Karpas-422 (cell line): ENCODE results near the gene SIL1. TPM values are rescaled to one million over a fixed set of nuclear protein-coding genes. Genes with fewer than 3 reads are reported as not detected.
"Not testable (repeated sequence)": the region's sequence is repeated elsewhere in the genome, so short reads cannot be mapped to it uniquely, and the experiment has no call there.

Experiments used
- DNase-seq: peaks from one replicate; pipeline ENCODE4 v3.0.0-alpha.2; 2015
- H2AFZ ChIP-seq: fragments of 200-600 bp; sonication (generic); 2 replicates; pipeline ENCODE4 v1.6.1; 2014; ENCODE audit warnings: antibody characterized with exemption, low read length, mixed read lengths
- H3K27ac ChIP-seq: fragments of 200-600 bp; sonication (generic); 2 replicates; pipeline ENCODE4 v1.5.1; 2014; ENCODE audit warnings: mild to moderate bottlenecking, low read length, moderate library complexity
- H3K27me3 ChIP-seq: fragments of 200-600 bp; sonication (generic); 2 replicates; pipeline ENCODE4 v1.6.1; 2014; ENCODE audit warnings: low read length, mixed read lengths
- H3K36me3 ChIP-seq: fragments of 200-600 bp; sonication (generic); 2 replicates; pipeline ENCODE4 v1.6.1; 2014; ENCODE audit warnings: low read length, mixed read lengths; ENCODE audit not compliant: insufficient read depth
- H3K4me1 ChIP-seq: fragments of 200-600 bp; sonication (generic); 2 replicates; pipeline ENCODE4 v1.6.1; 2014; ENCODE audit warnings: mild to moderate bottlenecking, low read length, mixed read lengths
- H3K4me2 ChIP-seq: fragments of 200-600 bp; sonication (generic); 2 replicates; pipeline ENCODE4 v1.6.1; 2014; ENCODE audit warnings: low read length, low read depth, mild to moderate bottlenecking; ENCODE audit not compliant: poor library complexity, severe bottlenecking
- H3K4me3 ChIP-seq: fragments of 200-600 bp; sonication (generic); 2 replicates; pipeline ENCODE4 v1.5.1; 2014; ENCODE audit warnings: mild to moderate bottlenecking, antibody characterized with exemption, low read length, mixed read lengths
- H3K79me2 ChIP-seq: fragments of 200-600 bp; sonication (generic); 2 replicates; pipeline ENCODE4 v1.6.1; 2014; ENCODE audit warnings: mild to moderate bottlenecking, low read length, mixed read lengths
- H3K9ac ChIP-seq: fragments of 200-600 bp; sonication (generic); 2 replicates; pipeline ENCODE4 v1.6.0; 2014; ENCODE audit warnings: low read length
- H3K9me2 ChIP-seq: fragments of 200-600 bp; sonication (generic), shearing (Covaris generic); replicated peaks from 2 replicates; pipeline ENCODE4 v1.6.0; 2014; ENCODE audit warnings: mild to moderate bottlenecking, low read length, moderate library complexity; ENCODE audit not compliant: insufficient read depth
- H3K9me3 ChIP-seq: fragments of 300-700, 200-600 bp; sonication (generic); 2 replicates; pipeline ENCODE4 v1.6.1; 2014; ENCODE audit warnings: low read length, mixed read lengths
- H4K20me1 ChIP-seq: fragments of 200-600 bp; sonication (generic); 2 replicates; pipeline ENCODE4 v1.6.1; 2014; ENCODE audit warnings: mild to moderate bottlenecking, antibody characterized with exemption, low read length, low read depth; ENCODE audit not compliant: insufficient read depth
- total RNA-seq: library from RNA; depleted of rRNA; stranded (reverse); fragments of >200 nt; shearing (Covaris generic); gene quantifications from 2 replicates; pipeline ENCODE4 v1.2.3, GENCODE V29; 2014; ENCODE audit warnings: low replicate concordance

Gene SIL1
- total RNA-seq, 1 experiment from 2014 or later: 10.7 TPM

DNA sequence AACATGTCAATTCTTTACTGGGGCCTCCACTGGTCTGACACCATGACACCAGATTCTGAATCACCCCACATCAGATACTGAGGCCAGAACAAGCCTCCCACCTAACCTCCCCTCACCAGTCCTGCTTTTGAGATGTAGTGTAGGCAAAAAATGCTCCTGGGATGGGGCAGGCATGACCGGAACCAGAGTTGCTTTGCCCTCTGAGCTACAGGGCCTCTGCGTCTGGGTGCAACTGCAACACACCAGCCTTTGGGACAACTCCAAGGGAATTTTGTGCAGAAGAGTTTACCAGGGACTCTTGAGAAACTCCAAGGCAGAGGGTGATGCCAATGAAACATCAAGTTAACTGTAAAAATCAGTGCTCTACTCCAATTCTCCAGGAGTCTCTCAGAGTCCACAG, 79.4 kb downstream of the SIL1 start:
- Histone ChIP-seq H3K9me2 (no peaks in the 10 kb centered on the region), H2AFZ (no peak overlapping the region), H3K36me3 (no peaks in the 10 kb centered on the region)

DNA sequence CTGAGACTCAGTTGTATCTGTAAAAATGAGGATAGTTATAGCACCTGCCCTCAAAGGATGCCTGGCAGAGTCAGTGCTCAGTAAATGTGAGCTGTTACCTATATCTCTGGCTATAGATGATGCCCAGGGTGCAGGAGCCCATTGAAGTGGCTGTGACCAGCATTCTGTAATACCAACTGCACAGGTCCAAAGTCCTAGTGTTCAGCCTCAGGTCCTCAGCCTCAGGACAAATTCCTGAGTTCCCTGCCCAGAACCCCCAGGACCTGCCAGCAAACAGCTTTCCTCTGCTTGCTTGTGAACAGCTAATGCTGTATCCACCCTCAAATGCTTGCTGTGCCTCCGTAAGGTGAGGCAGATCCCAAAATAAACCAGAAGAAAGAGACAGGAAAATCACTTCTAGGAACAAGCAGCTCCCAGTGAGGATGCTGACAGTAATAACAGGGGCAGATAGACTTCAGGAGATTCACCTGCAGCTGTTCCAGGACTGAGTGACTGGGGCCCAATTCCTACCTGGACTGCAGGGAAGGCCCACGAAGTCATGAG, 80.8 kb downstream of the SIL1 start:
- Histone ChIP-seq H3K4me1 (no peaks in the 10 kb centered on the region), H3K27me3 (no peaks in the 10 kb centered on the region), H3K79me2 (no peaks in the 10 kb centered on the region), H2AFZ (no peak overlapping the region), H4K20me1 (no peaks in the 10 kb centered on the region), H3K4me3 (no peak overlapping the region), H3K9me3 (no peaks in the 10 kb centered on the region), H3K36me3 (no peaks in the 10 kb centered on the region), H3K9ac (no peak overlapping the region), H3K9me2 (no peaks in the 10 kb centered on the region), H3K27ac (no peak overlapping the region), H3K4me2 (no peak overlapping the region)
- DNase-seq: no peak

More for the DNA sequence above, 79.4 kb downstream of the SIL1 start:
- no peaks in the 10 kb centered on the region for H3K9me3 ChIP-seq
- H4K20me1 ChIP-seq: no peaks in the 10 kb centered on the region
- H3K4me3 ChIP-seq: no peak overlapping the region
- H3K4me2 ChIP-seq: no peak overlapping the region
- no peaks in the 10 kb centered on the region for H3K27me3 ChIP-seq
- no peaks in the 10 kb centered on the region for H3K4me1 ChIP-seq
- no peak overlapping the region for H3K27ac ChIP-seq
- no peak for DNase-seq
- no peaks in the 10 kb centered on the region for H3K79me2 ChIP-seq
- no peak overlapping the region for H3K9ac ChIP-seq

GRCh38 chr5:139116100-139116655, 82.0 kb downstream of the SIL1 start:
- H3K4me2 ChIP-seq: no peak overlapping the region
- H3K9me2 ChIP-seq: no peaks in the 10 kb centered on the region
- no peaks in the 10 kb centered on the region for H3K36me3 ChIP-seq
- H2AFZ ChIP-seq: no peak overlapping the region
- H3K27ac ChIP-seq: no peak overlapping the region
- H3K4me3 ChIP-seq: no peak overlapping the region
- H4K20me1 ChIP-seq: no peaks in the 10 kb centered on the region
- H3K4me1 ChIP-seq: no peaks in the 10 kb centered on the region
- no peaks in the 10 kb centered on the region for H3K27me3 ChIP-seq
- no peaks in the 10 kb centered on the region for H3K79me2 ChIP-seq
- H3K9ac ChIP-seq: no peak overlapping the region
- no peak for DNase-seq
- H3K9me3 ChIP-seq: no peaks in the 10 kb centered on the region

DNA sequence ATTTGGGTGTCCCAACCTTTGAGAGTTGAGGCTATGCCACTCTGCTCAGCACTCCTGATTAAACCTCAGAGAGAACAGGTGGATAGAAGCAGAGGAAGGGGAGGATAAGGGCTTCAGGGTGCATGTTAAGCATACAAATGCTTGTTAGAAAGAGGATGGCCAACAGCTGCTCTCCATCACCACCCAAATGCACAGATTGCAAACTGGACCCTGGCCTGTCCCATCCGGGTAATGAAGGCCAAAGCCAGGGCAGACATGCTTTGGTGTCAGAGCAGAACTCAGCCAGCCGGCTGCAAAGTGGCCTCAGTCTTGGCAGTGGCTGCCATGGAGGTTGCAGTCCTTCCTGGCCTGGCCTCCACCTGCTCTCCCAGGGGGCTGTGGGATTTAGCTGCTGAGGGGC, 84.3 kb downstream of the SIL1 start:
- Histone ChIP-seq H2AFZ (no peak overlapping the region), H3K4me1 (no peaks in the 10 kb centered on the region), H3K27ac (no peak overlapping the region), H3K9me2 (no peaks in the 10 kb centered on the region), H3K36me3 (no peaks in the 10 kb centered on the region), H3K9me3 (no peaks in the 10 kb centered on the region), H3K4me3 (no peak overlapping the region), H4K20me1 (no peaks in the 10 kb centered on the region), H3K4me2 (no peak overlapping the region), H3K79me2 (no peaks in the 10 kb centered on the region), H3K27me3 (no peaks in the 10 kb centered on the region), H3K9ac (no peak overlapping the region)
- DNase-seq: no peak

DNA sequence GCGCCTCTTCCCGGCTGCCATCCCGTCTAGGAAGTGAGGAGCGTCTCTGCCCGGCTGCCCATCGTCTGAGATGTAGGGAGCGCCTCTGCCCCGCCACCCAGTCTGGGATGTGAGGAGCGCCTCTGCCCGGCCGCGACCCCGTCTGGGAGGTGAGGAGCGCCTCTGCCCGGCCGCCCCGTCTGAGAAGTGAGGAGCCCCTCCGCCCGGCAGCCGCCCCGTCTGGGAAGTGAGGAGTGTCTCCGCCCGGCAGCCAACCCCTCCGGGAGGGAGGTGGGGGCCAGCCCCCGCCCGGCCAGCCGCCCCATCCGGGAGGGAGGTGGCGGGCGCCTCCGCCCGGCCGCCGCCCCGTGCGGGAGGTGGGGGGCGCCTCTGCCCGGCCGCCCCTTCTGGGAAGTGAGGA, 85.8 kb downstream of the SIL1 start:
- not testable (repeated sequence) for H3K4me2 ChIP-seq, H4K20me1 ChIP-seq, H3K27me3 ChIP-seq, DNase-seq, H3K9ac ChIP-seq, H3K9me3 ChIP-seq, H3K4me1 ChIP-seq, H3K36me3 ChIP-seq, H3K79me2 ChIP-seq, H2AFZ ChIP-seq, H3K27ac ChIP-seq, H3K4me3 ChIP-seq, H3K9me2 ChIP-seq

DNA sequence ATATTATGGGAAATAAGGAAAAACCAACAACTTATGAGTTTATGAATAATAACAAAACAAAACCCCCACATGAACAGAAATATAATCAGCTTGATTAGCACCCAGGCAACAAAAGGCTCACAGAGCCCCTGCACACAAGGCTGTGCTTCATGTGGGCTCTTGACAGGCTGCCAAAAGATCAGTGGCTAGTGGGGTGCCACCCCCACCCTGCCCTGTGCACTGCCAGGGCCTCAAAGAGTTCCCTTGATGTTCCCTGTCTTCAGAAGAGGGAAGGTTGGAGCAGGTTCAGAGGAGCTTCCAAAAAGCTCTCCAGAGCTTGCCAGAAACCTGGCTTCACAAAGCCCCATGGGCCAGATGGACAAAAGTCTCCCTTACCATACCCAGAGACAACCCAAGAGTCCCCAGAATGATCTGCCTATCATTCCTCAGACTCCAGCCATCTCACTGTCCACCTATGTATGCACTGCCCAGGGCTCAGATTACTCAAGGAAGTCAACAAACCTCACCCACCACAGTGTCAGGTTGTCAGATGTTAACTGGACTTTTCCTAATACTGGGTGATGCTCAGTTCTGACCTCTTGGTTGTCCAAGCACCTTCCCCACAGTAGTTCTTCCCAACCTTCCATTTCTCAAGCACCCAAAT, 87.5 kb downstream of the SIL1 start:
- no peaks in the 10 kb centered on the region for H3K4me1 ChIP-seq
- 0 out of 2 replicates have a peak, but pooled peaks cover 7% of the 10 kb centered on the region for H4K20me1 ChIP-seq
- no peaks in the 10 kb centered on the region for H3K36me3 ChIP-seq
- no peak overlapping the region for H3K9ac ChIP-seq
- H3K79me2 ChIP-seq: no peaks in the 10 kb centered on the region
- no peak overlapping the region for H3K4me3 ChIP-seq
- DNase-seq: no peak
- H3K27ac ChIP-seq: no peak overlapping the region
- no peak overlapping the region for H2AFZ ChIP-seq
- H3K4me2 ChIP-seq: no peak overlapping the region
- no peaks in the 10 kb centered on the region for H3K9me2 ChIP-seq
- H3K9me3 ChIP-seq: no peaks in the 10 kb centered on the region
- no peaks in the 10 kb centered on the region for H3K27me3 ChIP-seq

DNA sequence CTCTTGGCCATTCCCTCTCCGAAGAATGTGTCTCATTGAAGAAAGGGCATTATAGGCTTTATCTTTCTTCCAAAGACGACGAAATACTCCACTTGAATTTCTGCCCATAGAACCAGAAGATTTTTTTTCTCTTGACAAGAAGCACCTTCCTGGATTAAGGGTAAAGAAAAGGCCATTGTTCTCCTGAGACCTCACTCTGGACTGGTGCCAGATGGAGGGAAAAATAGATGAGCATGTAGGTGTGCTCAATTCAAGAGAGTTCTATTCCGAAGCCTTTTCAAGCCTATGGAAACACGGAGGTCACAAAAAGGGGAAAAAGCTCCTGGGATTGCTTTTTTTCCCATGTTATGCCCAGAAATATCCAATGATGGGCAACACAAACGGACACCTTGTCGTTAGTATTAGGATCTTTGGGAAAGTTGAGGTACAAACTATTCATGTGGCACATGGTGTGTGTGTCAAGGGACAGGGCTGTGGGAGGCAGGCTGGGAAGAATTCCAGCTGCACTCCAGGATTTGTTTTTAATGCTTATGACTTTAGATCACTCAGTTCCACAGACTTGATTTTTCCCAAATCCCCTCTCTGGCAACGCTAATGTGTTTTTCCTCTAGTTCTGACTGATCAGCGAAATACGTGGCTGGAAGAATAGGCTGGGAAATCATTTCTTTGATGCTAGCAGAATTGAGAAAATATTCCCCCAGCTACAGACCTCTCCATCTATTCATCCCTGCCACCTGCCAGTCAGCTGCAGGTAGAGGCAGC, 89.9 kb downstream of the SIL1 start:
- Histone ChIP-seq H3K4me2 (no peak overlapping the region), H3K36me3 (no peaks in the 10 kb centered on the region), H3K79me2 (no peaks in the 10 kb centered on the region), H3K9ac (no peak overlapping the region), H4K20me1 (peaks cover 16% of the 10 kb centered on the region; the same call in 1 of the 2 replicates), H3K27me3 (no peaks in the 10 kb centered on the region), H3K4me3 (no peak overlapping the region), H3K4me1 (no peaks in the 10 kb centered on the region), H2AFZ (no peak overlapping the region), H3K9me3 (no peaks in the 10 kb centered on the region), H3K27ac (no peak overlapping the region), H3K9me2 (no peaks in the 10 kb centered on the region)
- no peak for DNase-seq

GRCh38 chr5:139105621-139106071, 92.5 kb downstream of the SIL1 start:
- no peak for DNase-seq
- Histone ChIP-seq H3K9me3 (no peaks in the 10 kb centered on the region), H2AFZ (no peak overlapping the region), H3K4me2 (no peak overlapping the region), H3K79me2 (no peaks in the 10 kb centered on the region), H3K9me2 (no peaks in the 10 kb centered on the region), H3K9ac (no peak overlapping the region), H4K20me1 (peaks cover 17% of the 10 kb centered on the region; the same call in 1 of the 2 replicates), H3K27me3 (no peaks in the 10 kb centered on the region), H3K36me3 (no peaks in the 10 kb centered on the region), H3K27ac (no peak overlapping the region), H3K4me3 (no peak overlapping the region), H3K4me1 (no peaks in the 10 kb centered on the region)
